Measurements from ENCODE around the gene YIF1B. TPM values are rescaled to one million over a fixed set of nuclear protein-coding genes. Genes with fewer than 3 reads are reported as not detected.

The YIF1B gene
- total RNA-seq, 4 donors from 2014 or later = 24.0 to 42.8 (median 27.3) TPM

DNA sequence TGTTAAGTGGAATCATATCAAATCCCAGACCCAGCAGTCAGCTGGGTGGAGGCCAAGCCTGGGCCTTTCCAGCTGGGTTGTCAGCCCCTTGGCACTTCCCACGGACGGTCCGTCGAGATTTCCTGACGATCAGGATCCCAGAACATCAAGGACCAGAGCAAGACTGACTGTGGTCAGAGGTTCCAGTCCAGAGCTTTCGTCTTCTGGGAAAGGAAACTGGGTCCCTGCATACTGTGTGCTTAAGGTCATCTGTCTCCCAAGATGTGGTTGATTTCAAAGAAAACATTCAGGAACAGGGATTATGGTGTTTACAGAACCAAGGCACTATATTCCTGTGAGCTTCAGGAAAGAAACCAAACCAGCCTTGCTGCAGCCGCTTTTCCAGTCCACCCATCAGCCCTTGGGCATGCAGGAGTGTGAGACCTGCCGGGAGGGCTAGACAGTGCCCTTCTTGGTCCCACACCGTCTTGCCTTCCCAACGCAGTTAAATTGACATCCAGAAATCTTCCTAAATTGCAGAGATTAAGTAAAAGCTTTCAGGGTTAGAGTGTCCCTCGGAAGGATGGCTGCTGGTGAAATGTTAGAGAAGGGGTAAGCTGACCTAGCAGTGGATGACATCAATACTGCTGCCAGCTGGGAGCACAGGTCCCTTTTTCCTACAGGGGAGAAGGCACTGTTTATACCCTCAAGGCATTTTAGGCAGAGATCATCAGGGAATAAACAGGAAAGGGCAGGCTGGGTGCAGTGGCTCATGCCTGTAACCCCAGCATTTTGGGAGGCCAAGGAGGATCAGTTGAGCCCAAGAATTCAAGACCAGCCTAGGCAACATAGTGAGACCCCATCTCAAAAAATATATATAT, 16.7 kb downstream of the YIF1B start:
- WGBS, 2 donors = 26 to 66% methylated on average over 8 to 9 of the region's 11 CpGs
- TF ChIP-seq, protein P1, sequence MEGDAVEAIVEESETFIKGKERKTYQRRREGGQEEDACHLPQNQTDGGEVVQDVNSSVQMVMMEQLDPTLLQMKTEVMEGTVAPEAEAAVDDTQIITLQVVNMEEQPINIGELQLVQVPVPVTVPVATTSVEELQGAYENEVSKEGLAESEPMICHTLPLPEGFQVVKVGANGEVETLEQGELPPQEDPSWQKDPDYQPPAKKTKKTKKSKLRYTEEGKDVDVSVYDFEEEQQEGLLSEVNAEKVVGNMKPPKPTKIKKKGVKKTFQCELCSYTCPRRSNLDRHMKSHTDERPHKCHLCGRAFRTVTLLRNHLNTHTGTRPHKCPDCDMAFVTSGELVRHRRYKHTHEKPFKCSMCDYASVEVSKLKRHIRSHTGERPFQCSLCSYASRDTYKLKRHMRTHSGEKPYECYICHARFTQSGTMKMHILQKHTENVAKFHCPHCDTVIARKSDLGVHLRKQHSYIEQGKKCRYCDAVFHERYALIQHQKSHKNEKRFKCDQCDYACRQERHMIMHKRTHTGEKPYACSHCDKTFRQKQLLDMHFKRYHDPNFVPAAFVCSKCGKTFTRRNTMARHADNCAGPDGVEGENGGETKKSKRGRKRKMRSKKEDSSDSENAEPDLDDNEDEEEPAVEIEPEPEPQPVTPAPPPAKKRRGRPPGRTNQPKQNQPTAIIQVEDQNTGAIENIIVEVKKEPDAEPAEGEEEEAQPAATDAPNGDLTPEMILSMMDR (IDR thresholded peaks at IDR 0.05) = no peak
- no peak for TF ChIP-seq POLR2A (IDR thresholded peaks at IDR 0.05)
- DNase-seq = no peak
- no peaks in the 10 kb centered on the region for H3K27me3 ChIP-seq
- peak overlapping the region; percentile 56 to 96 (median 80) for H3K27ac ChIP-seq
- intact Hi-C loops (cut with DNase I) = no loop called here
- H3K4me3 ChIP-seq = no peak overlapping the region
- H3K4me1 ChIP-seq = peaks cover 16 to 94% (median 42%) of the 10 kb centered on the region in 3 donors
- H3K36me3 ChIP-seq = peaks cover 0 to 5% (median 0%) of the 10 kb centered on the region in 3 donors
- no peaks in the 10 kb centered on the region for H3K9me3 ChIP-seq

DNA sequence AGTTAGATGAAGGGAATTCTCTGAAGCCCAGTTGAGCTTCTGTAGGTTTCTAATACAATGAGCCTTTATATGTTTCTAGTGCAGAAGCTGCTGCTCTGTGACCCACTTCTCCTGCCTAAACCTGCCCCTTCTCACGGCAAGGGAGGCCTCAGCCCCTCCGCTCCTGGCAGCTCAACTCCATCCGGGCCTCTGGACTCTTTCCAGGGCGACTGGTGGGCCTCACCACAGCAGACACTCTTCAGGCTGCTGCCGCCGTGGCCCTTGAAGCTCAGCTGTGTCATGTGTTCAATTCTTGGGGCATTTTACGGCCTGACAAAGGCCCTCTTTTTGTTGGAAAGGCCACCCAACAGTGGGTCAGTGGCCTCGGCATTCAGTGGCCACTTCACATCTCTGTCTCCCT, 21.7 kb downstream of the YIF1B start:
- Histone ChIP-seq H3K36me3 (peaks cover 4 to 44% (median 9%) of the 10 kb centered on the region in 3 donors), H3K4me3 (no peak overlapping the region), H3K27me3 (no peaks in the 10 kb centered on the region), H3K9me3 (no peaks in the 10 kb centered on the region), H3K27ac (peak overlapping the region in 1 of 4 donors; percentile 82), H3K4me1 (peaks cover 27 to 97% (median 42%) of the 10 kb centered on the region in 3 donors)
- DNase-seq = no peak
- WGBS, 2 donors = 70% methylated on average over 6 of the region's 8 CpGs; no CpG with 5 or more reads in 1 of the 2 donors
- intact Hi-C loops (cut with DNase I) = no loop called here
- TF ChIP-seq POLR2A (IDR thresholded peaks at IDR 0.05) = no peak
- TF ChIP-seq, protein P1 (IDR thresholded peaks at IDR 0.05) = no peak

DNA sequence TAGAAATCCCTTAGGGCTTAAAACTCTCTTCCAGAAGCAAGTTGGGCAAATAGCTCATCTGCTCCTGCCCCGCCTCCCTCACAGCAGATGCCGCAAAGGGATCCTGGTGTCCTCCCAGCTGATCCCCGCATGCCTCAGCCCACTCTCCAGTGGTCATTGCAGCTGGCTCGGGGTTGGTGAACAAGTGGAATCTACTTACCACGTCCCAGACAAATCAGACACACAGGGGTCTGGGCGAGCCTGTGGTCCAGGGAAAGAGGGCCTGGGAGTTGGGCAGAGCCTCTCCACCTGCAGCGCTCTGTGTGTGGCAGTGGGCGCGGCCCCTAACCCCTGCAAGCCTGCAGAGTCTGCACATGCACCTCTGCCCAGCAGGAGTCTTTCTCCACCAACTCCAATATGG, 22.5 kb downstream of the YIF1B start:
- 86 to 100% methylated on average over 3 to 8 of the region's 9 CpGs for WGBS, 2 donors
- Histone ChIP-seq H3K27me3 (no peaks in the 10 kb centered on the region), H3K9me3 (no peaks in the 10 kb centered on the region), H3K36me3 (peaks cover 4 to 53% (median 17%) of the 10 kb centered on the region in 3 donors), H3K4me1 (peaks cover 19 to 97% (median 33%) of the 10 kb centered on the region in 3 donors), H3K27ac (peak overlapping the region in 2 of 4 donors; percentile 7 to 9), H3K4me3 (no peak overlapping the region)
- intact Hi-C loops (cut with DNase I) = no loop called here
- DNase-seq = no peak
- TF ChIP-seq, protein P1 (IDR thresholded peaks at IDR 0.05) = no peak
- no peak for TF ChIP-seq POLR2A (IDR thresholded peaks at IDR 0.05)

DNA sequence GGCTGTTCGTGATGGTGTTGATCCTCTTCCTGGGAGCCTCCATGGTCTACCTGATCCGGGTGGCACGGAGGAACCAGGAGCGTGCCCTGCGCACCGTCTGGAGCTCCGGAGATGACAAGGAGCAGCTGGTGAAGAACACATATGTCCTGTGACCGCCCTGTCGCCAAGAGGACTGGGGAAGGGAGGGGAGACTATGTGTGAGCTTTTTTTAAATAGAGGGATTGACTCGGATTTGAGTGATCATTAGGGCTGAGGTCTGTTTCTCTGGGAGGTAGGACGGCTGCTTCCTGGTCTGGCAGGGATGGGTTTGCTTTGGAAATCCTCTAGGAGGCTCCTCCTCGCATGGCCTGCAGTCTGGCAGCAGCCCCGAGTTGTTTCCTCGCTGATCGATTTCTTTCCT, 23.9 kb downstream of the YIF1B start:
- Histone ChIP-seq H3K4me3 (no peak overlapping the region), H3K27me3 (no peaks in the 10 kb centered on the region), H3K27ac (peak overlapping the region; percentile 67 to 89 (median 82)), H3K36me3 (peaks cover 4 to 67% (median 20%) of the 10 kb centered on the region in 3 donors), H3K9me3 (no peaks in the 10 kb centered on the region), H3K4me1 (peaks cover 18 to 85% (median 28%) of the 10 kb centered on the region in 3 donors)
- DNase-seq = no peak
- TF ChIP-seq POLR2A (IDR thresholded peaks at IDR 0.05) = no peak
- TF ChIP-seq, protein P1 (IDR thresholded peaks at IDR 0.05) = peak in 1 of 6 experiments; percentile 8
- WGBS, 2 donors = 42 to 57% methylated on average over 7 to 8 of the region's 15 CpGs
- intact Hi-C loops (cut with DNase I) = no loop called here

DNA sequence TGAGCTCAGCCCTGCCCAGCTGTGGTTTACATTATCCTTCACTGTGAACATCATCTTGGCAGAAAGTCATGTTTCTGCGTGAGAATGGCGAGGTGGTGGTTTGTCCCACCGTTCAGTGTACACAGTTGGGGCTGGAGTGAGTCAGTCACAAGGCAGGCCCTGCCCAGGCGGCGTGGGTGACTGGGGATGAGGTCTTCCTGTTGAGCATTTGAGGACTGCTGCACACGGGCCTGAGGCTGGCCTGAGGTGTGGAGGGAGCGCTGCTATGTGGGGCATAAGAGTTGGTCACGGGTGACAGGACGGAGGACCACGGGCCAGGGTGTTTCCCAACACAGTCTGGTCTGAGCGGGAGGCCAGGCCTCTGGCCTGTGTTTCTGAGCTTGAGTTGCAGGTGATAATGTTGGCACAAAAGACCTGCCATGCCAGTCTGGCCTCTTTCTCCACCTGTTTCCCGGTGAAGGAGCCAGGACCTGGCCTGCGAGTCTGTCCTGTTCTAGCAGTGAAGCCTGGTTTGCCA, 25.1 kb downstream of the YIF1B start:
- Histone ChIP-seq H3K4me3 (no peak overlapping the region), H3K27ac (peak overlapping the region; percentile 67 to 89 (median 82)), H3K4me1 (peaks cover 18 to 82% (median 19%) of the 10 kb centered on the region in 3 donors), H3K36me3 (peaks cover 4 to 78% (median 20%) of the 10 kb centered on the region in 3 donors), H3K9me3 (no peaks in the 10 kb centered on the region), H3K27me3 (no peaks in the 10 kb centered on the region)
- intact Hi-C loops (cut with DNase I) = no loop called here
- TF ChIP-seq, protein P1 (IDR thresholded peaks at IDR 0.05) = no peak
- TF ChIP-seq POLR2A (IDR thresholded peaks at IDR 0.05) = no peak
- WGBS, 2 donors = 51 to 53% methylated on average over 6 to 11 of the region's 13 CpGs
- no peak for DNase-seq

All from esophagus squamous epithelium (tissue), 5 donors.